Measurements from ENCODE around the gene NOD1. TPM values are rescaled to one million over a fixed set of nuclear protein-coding genes. Genes with fewer than 3 reads are reported as not detected.

The NOD1 gene
- total and polyA plus RNA-seq, 12 donors = 3.6 to 18.0 (median 7.2) TPM

DNA sequence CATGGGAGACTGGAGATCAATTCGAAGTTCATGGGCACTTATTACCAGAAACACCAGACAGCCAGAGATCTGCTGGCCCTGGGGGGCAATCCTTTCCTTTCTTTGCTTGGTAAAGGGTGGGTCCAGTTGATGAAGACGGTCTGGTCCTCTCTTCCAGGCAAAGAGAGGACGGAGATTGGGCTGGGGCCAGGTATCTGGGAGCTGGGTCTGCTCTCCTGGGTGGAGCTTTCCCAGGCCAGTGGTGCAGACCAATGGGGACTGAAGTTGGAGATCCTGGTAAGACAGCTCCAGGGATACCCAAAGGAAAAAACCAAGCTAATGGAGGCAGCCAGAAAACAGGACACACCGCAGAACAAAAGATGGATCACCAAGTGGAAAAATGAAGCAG lies 18.3 kb downstream of the NOD1 start:
- peaks cover 0 to 12% of the 10 kb centered on the region in 2 donors for H3K36me3 ChIP-seq (replicated peaks in 1 of 2)
- H3K4me3 ChIP-seq = no peak overlapping the region
- WGBS, 4 donors = 80 to 86% (median 84%) methylated on average over 4 of the region's 4 CpGs
- intact Hi-C loops (cut with DNase I) = no loop called here
- no peak for TF ChIP-seq POLR2A (IDR thresholded peaks at IDR 0.05)
- TF ChIP-seq, protein P1, sequence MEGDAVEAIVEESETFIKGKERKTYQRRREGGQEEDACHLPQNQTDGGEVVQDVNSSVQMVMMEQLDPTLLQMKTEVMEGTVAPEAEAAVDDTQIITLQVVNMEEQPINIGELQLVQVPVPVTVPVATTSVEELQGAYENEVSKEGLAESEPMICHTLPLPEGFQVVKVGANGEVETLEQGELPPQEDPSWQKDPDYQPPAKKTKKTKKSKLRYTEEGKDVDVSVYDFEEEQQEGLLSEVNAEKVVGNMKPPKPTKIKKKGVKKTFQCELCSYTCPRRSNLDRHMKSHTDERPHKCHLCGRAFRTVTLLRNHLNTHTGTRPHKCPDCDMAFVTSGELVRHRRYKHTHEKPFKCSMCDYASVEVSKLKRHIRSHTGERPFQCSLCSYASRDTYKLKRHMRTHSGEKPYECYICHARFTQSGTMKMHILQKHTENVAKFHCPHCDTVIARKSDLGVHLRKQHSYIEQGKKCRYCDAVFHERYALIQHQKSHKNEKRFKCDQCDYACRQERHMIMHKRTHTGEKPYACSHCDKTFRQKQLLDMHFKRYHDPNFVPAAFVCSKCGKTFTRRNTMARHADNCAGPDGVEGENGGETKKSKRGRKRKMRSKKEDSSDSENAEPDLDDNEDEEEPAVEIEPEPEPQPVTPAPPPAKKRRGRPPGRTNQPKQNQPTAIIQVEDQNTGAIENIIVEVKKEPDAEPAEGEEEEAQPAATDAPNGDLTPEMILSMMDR (IDR thresholded peaks at IDR 0.05) = no peak
- H3K4me1 ChIP-seq (replicated peaks in 1 of 2) = peaks cover 0 to 43% of the 10 kb centered on the region in 2 donors
- no peaks in the 10 kb centered on the region for H3K9me3 ChIP-seq (replicated peaks in 1 of 3)
- H3K27ac ChIP-seq = peak overlapping the region in 2 of 5 donors; percentile 66 to 74
- no peak for DNase-seq
- no peaks in the 10 kb centered on the region for H3K27me3 ChIP-seq

DNA sequence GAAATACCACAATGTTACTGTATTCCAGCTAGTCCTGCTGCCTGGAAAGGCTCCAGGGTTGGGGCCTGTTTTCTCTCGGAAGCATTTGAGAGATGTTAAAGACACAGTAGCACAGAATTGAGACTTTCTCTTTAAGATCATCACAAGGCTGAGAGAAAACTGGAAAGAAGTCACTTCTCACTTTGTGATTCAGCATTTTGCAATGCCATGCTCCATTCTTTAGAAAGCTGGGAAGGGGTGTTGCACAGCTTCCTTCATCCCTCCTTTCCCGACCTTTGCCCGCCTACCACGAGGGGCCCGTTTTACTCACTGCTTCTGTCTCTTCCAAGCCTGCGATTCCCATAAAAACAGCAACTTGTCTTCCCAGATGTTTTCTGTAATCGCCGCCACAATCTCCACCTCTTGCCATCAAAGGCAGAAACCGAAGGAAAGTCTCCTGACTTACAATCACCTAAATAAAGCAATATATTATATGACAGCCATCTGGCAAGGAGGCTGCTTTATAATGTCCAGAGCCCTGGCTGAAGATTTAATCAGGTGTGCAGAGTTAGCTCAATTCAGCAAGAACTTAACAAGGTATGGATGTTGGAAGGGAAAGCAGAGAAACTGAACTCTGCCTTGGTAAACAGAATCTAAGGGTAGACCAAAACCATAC lies 18.9 kb downstream of the NOD1 start:
- Histone ChIP-seq H3K9me3 (replicated peaks in 1 of 3) (no peaks in the 10 kb centered on the region), H3K4me3 (no peak overlapping the region), H3K27ac (peak overlapping the region in 2 of 5 donors; percentile 66 to 74), H3K4me1 (replicated peaks in 1 of 2) (peaks cover 0 to 38% of the 10 kb centered on the region in 2 donors), H3K27me3 (no peaks in the 10 kb centered on the region), H3K36me3 (replicated peaks in 1 of 2) (peaks cover 0 to 17% of the 10 kb centered on the region in 2 donors)
- TF ChIP-seq POLR2A (IDR thresholded peaks at IDR 0.05) = no peak
- TF ChIP-seq, protein P1 (IDR thresholded peaks at IDR 0.05) = no peak
- 50 to 64% (median 56%) methylated on average over 9 of the region's 9 CpGs for WGBS, 4 donors
- intact Hi-C loops (cut with DNase I) = no loop called here
- DNase-seq = peak in 6 of 7 donors; percentile 47 to 80 (median 55)

DNA sequence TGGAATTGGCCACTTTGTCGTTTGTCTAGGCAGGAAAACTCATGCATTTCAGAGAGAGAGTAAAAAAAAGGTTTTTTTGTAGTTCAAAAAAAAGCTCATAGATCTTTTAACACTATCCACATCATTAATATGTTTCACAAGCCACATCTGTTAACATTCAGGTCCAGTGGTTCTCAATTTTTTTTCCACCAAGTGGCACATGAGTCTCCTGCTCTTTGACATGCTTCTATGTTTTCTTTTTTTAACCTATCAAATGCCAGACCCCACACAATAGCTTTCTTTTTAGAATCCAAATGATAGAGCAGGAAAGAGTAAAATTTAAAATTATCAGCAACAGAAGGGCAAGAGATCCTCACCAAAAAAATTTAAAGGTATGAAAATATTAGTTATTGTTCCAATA lies 20.3 kb downstream of the NOD1 start:
- 73 to 86% (median 77%) methylated on average over 1 of the region's 1 CpG for WGBS, 4 donors
- TF ChIP-seq, protein P1 (IDR thresholded peaks at IDR 0.05) = no peak
- no peak for TF ChIP-seq POLR2A (IDR thresholded peaks at IDR 0.05)

DNA sequence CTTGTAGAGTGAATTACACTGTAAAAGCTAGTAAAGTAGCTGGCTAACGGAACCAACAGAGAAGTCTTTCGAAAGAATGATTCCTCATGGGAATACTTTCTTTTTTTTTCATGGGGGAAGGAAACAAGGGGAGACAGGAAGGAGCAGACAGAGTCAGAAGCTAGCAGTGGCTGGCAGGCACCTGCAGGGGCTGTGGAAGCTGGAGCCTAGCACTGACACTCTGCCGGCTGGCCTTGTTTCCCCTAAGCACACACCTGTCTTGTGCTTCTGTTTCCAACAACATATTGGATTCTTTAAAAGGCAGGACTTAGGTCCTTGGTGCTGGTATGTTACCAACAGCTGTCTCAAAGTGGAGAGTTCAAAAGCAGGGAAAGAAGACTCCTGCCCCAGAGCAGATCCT lies 24.7 kb downstream of the NOD1 start:
- no peaks in the 10 kb centered on the region for H3K27me3 ChIP-seq
- no peak for TF ChIP-seq POLR2A (IDR thresholded peaks at IDR 0.05)
- TF ChIP-seq, protein P1 (IDR thresholded peaks at IDR 0.05) = peak in 2 of 6 experiments; percentile 3 to 8
- H3K27ac ChIP-seq = peak overlapping the region in 1 of 5 donors; percentile 45
- intact Hi-C loops (cut with DNase I) = no loop called here
- H3K9me3 ChIP-seq (replicated peaks in 1 of 3) = no peaks in the 10 kb centered on the region
- peaks cover 0 to 11% of the 10 kb centered on the region in 2 donors for H3K4me1 ChIP-seq (replicated peaks in 1 of 2)
- DNase-seq = no peak
- peaks cover 0 to 49% of the 10 kb centered on the region in 2 donors for H3K36me3 ChIP-seq (replicated peaks in 1 of 2)
- WGBS, 4 donors = 65 to 85% (median 74%) methylated on average over 3 of the region's 3 CpGs
- H3K4me3 ChIP-seq = no peak overlapping the region

More for the DNA sequence above, 20.3 kb downstream of the NOD1 start:
- peak overlapping the region in 1 of 5 donors; percentile 74 for H3K27ac ChIP-seq
- DNase-seq = no peak
- H3K4me1 ChIP-seq (replicated peaks in 1 of 2) = peaks cover 0 to 24% of the 10 kb centered on the region in 2 donors
- intact Hi-C loops (cut with DNase I) = no loop called here
- no peak overlapping the region for H3K4me3 ChIP-seq
- no peaks in the 10 kb centered on the region for H3K27me3 ChIP-seq
- no peaks in the 10 kb centered on the region for H3K9me3 ChIP-seq (replicated peaks in 1 of 3)
- H3K36me3 ChIP-seq (replicated peaks in 1 of 2) = peaks cover 0 to 24% of the 10 kb centered on the region in 2 donors
